GM12892 (cell line): ENCODE results near the gene CSAD.

ENCODE experiments used
- POLR2A ChIP-seq: IDR thresholded peaks from 2 replicates; pipeline ENCODE4 v1.6.1; 2011; ENCODE audit warnings: low read depth, low read length, control low read depth
- TAF1 ChIP-seq: IDR thresholded peaks from 2 replicates; pipeline ENCODE4 v1.6.1; 2011; ENCODE audit warnings: low read depth, mild to moderate bottlenecking, control low read depth, low read length, borderline replicate concordance

DNA sequence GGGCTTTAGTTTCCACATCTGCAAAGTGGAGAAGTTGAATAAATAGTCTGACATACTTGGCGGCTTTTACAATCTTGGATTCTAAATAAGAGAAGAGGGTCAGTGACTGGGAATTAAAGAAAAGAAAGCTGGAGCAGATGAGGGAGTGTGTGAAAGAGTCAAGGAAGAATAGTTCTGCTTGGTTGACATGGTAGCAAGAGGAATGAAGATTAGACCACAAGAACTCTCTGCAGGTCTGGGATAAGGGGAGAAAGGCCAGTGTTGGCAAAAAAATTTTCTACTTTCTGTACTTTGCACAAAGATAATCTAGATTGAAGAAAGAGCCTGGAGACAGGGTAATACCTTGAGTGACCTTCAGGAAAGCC, 20.4 kb upstream of the CSAD start:
- TF ChIP-seq POLR2A, result no peak
- no peak for TF ChIP-seq TAF1
